Smooth muscle cell (in vitro differentiated cells): ENCODE measurements around the gene KIF13A. TPM values are rescaled to one million over a fixed set of nuclear protein-coding genes. Genes with fewer than 3 reads are reported as not detected.
"Not testable (repeated sequence)": the region's sequence is repeated elsewhere in the genome, so short reads cannot be mapped to it uniquely, and the experiment has no call there.

ENCODE experiments used
- DNase-seq: peaks from one replicate; lab custom pipeline; 2025; ENCODE audit not compliant: unreplicated experiment; lab: John Stamatoyannopoulos, UW
- H2AFZ ChIP-seq: fragments of 200-600 bp; sonication (generic); 2 replicates; pipeline ENCODE4 v1.6.0; 2016; ENCODE audit warnings: antibody characterized with exemption, low read depth, mild to moderate bottlenecking
- H3F3A ChIP-seq: fragments of 200-600 bp; sonication (generic); 2 replicates; pipeline ENCODE4 v1.6.0; 2017; ENCODE audit warnings: antibody characterized with exemption, low read depth
- H3K27ac ChIP-seq: fragments of 200-600 bp; sonication (generic); 2 replicates; pipeline ENCODE4 v1.5.1; 2016; ENCODE audit warnings: low read depth, mild to moderate bottlenecking
- H3K27me3 ChIP-seq: fragments of 200-600 bp; sonication (generic); 2 replicates; pipeline ENCODE4 v1.6.1; 2016; ENCODE audit warnings: low read depth, mild to moderate bottlenecking
- H3K36me3 ChIP-seq: fragments of 200-600 bp; sonication (generic); 2 replicates; pipeline ENCODE4 v1.5.1; 2016; ENCODE audit warnings: low read depth
- H3K4me1 ChIP-seq: fragments of 200-600 bp; sonication (generic); 2 replicates; pipeline ENCODE4 v1.5.1; 2016; ENCODE audit warnings: low read depth
- H3K4me2 ChIP-seq: fragments of 200-600 bp; sonication (generic); 2 replicates; pipeline ENCODE4 v1.6.0; 2016; ENCODE audit warnings: mild to moderate bottlenecking
- H3K4me3 ChIP-seq: fragments of 200-600 bp; sonication (generic); 2 replicates; pipeline ENCODE4 v1.5.1; 2016; ENCODE audit warnings: mild to moderate bottlenecking
- H3K79me2 ChIP-seq: fragments of 200-600 bp; sonication (generic); 2 replicates; pipeline ENCODE4 v1.6.0; 2016; ENCODE audit warnings: low read depth, mild to moderate bottlenecking
- H3K9ac ChIP-seq: fragments of 200-600 bp; sonication (generic); 2 replicates; pipeline ENCODE4 v1.6.0; 2016; ENCODE audit warnings: low read depth
- H3K9me3 ChIP-seq: fragments of 200-600 bp; sonication (generic); replicated peaks from 2 replicates; pipeline ENCODE4 v1.5.1; 2016; ENCODE audit warnings: low read depth
- H4K20me1 ChIP-seq: fragments of 200-600 bp; sonication (generic); 2 replicates; pipeline ENCODE4 v1.6.0; 2016; ENCODE audit warnings: low read depth
- WGBS: methylation state at CpG from one replicate; pipeline ENCODE4 v1.1.7; 2016; ENCODE audit warnings: low lambda C conversion rate; 5-methylcytosine and 5-hydroxymethylcytosine counted together
- polyA plus RNA-seq: library from polyadenylated mRNA; unstranded; fragments of >200 nt; fragmentation: Nextera tagmentation; extraction: Ambion mirVana; gene quantifications from 2 replicates; pipeline ENCODE4 v1.2.1, GENCODE V29; 2016
- total RNA-seq: library from RNA; depleted of rRNA; stranded (reverse); fragments of >200 nt; gene quantifications from 2 replicates; pipeline ENCODE4 v1.2.3, GENCODE V29; 2014
- TF ChIP-seq, protein P1 (sequence below): fragments of 200-600 bp; sonication (generic); IDR thresholded peaks from 2 replicates; pipeline ENCODE4 v1.5.1; 2017; ENCODE audit warnings: borderline replicate concordance, mild to moderate bottlenecking, antibody characterized with exemption; ENCODE audit not compliant: insufficient read depth, poor library complexity, severe bottlenecking

Gene KIF13A
- total and polyA plus RNA-seq, 2 experiments from 2014 or later: 10.4 to 28.4 TPM

DNA sequence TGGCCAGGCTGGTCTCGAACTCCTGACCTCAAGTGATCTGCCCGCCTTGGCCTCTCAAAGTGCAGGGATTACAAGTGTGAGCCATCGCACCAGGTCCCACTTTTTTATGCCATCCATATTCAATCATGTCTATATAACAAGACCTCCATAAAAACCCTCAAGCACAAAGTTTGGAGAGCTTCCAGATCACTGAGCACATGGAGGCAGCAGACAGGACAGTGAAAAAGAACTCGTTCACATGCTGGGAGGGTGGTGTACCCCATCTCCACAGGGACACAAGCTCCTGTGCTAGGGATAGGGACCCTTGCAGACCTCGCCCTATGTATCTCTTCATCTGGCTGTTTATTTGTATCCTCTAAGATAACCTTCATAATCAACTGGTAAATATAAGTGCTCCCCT is 30.3 kb downstream of the KIF13A start:
- Histone ChIP-seq H3K4me2 (peak overlapping the region; percentile 33), H4K20me1 (peaks cover 57% of the 10 kb centered on the region), H3K79me2 (peaks cover 56% of the 10 kb centered on the region), H3K9ac (no peak overlapping the region), H2AFZ (no peak overlapping the region), H3K36me3 (no peaks in the 10 kb centered on the region), H3K27ac (peak overlapping the region; percentile 39), H3K4me1 (no peaks in the 10 kb centered on the region), H3F3A (peaks cover 9% of the 10 kb centered on the region), H3K4me3 (no peak overlapping the region), H3K9me3 (no peaks in the 10 kb centered on the region), H3K27me3 (no peaks in the 10 kb centered on the region)
- WGBS: 70% methylated on average over 5 of the region's 5 CpGs
- DNase-seq: no peak
- TF ChIP-seq, protein P1, sequence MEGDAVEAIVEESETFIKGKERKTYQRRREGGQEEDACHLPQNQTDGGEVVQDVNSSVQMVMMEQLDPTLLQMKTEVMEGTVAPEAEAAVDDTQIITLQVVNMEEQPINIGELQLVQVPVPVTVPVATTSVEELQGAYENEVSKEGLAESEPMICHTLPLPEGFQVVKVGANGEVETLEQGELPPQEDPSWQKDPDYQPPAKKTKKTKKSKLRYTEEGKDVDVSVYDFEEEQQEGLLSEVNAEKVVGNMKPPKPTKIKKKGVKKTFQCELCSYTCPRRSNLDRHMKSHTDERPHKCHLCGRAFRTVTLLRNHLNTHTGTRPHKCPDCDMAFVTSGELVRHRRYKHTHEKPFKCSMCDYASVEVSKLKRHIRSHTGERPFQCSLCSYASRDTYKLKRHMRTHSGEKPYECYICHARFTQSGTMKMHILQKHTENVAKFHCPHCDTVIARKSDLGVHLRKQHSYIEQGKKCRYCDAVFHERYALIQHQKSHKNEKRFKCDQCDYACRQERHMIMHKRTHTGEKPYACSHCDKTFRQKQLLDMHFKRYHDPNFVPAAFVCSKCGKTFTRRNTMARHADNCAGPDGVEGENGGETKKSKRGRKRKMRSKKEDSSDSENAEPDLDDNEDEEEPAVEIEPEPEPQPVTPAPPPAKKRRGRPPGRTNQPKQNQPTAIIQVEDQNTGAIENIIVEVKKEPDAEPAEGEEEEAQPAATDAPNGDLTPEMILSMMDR: no peak

DNA sequence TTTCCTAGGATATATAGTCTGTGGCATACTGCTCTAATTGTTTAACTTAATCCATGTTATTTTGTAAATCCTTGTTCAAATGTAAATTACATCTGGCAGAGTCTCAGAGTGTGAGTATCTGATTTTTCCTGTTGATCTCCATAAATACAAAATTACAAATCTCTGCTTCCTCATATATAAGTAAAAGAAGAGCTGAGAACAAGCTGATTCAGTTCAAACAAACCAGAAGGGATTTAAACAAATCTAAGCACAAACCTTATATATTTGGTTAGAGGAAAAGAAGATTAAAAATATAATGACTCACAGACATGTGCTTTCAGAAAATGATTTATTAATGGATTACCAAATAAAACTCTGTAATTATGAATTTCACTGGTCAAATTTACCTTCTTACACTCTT is 37.3 kb downstream of the KIF13A start:
- H3K27me3 ChIP-seq: no peaks in the 10 kb centered on the region
- H4K20me1 ChIP-seq: peaks cover 60% of the 10 kb centered on the region
- peaks cover 13% of the 10 kb centered on the region for H3K4me1 ChIP-seq
- H3K27ac ChIP-seq: peak overlapping the region; percentile 13
- H3K9me3 ChIP-seq: no peaks in the 10 kb centered on the region
- no peak overlapping the region for H3K4me3 ChIP-seq
- H3K4me2 ChIP-seq: no peak overlapping the region
- H3K9ac ChIP-seq: no peak overlapping the region
- no peak for DNase-seq
- no peaks in the 10 kb centered on the region for H3K36me3 ChIP-seq
- peaks cover 44% of the 10 kb centered on the region for H3K79me2 ChIP-seq
- no peaks in the 10 kb centered on the region for H3F3A ChIP-seq
- no peak overlapping the region for H2AFZ ChIP-seq
- TF ChIP-seq, protein P1: no peak

DNA sequence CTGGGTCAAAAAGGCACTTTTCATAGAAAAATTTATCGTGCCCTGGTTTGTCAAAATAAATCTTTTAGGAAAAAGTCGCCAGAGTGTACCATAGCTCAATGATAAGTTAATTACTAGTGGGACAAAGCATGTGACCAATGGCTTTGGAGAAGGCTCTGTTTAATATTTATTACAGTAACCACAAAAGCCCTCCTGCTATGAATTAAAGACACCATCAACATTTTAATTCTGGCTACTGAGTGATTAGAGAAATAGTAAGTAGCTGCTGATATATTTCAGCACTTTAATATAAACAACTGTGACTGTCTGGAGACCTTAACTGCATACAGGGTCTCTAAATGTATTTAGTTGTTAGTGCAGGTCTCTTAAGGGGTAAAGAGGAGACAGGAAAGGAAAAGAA is 38.3 kb downstream of the KIF13A start:
- 62% methylated on average over 2 of the region's 2 CpGs for WGBS

DNA sequence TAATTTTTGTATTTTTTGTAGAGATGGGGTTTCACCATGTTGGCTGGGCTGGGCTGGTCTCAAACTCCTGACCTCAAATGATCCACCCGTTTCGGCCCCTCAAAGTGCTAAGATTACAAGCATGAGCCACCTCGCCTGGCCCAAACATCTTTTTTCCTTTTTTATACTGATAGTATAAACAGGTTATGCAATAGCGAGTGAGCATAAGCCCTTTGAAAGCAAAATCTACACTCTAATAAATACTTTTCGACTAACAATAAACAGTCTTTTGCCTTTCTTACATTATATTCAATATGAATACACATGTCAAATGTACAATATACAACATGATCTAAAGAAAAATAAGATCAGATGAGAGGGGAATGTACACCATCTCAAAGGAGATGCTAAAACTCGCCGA is 38.7 kb downstream of the KIF13A start:
- no peaks in the 10 kb centered on the region for H3K36me3 ChIP-seq
- H3K9ac ChIP-seq: no peak overlapping the region
- H3K79me2 ChIP-seq: peaks cover 50% of the 10 kb centered on the region
- no peak overlapping the region for H3K4me3 ChIP-seq
- H3K4me1 ChIP-seq: peaks cover 13% of the 10 kb centered on the region
- H3K27me3 ChIP-seq: no peaks in the 10 kb centered on the region
- no peak overlapping the region for H2AFZ ChIP-seq
- no peaks in the 10 kb centered on the region for H3K9me3 ChIP-seq
- TF ChIP-seq, protein P1: no peak
- no peak for DNase-seq
- WGBS: 86% methylated on average over 7 of the region's 7 CpGs
- no peaks in the 10 kb centered on the region for H3F3A ChIP-seq
- H3K4me2 ChIP-seq: no peak overlapping the region
- H4K20me1 ChIP-seq: peaks cover 66% of the 10 kb centered on the region
- H3K27ac ChIP-seq: no peak overlapping the region

More for the DNA sequence above, 38.3 kb downstream of the KIF13A start:
- TF ChIP-seq, protein P1: no peak
- Histone ChIP-seq H3K4me3 (no peak overlapping the region), H3F3A (no peaks in the 10 kb centered on the region), H3K27me3 (no peaks in the 10 kb centered on the region), H3K9ac (no peak overlapping the region), H3K27ac (no peak overlapping the region), H2AFZ (no peak overlapping the region), H3K4me1 (peaks cover 13% of the 10 kb centered on the region), H4K20me1 (peaks cover 64% of the 10 kb centered on the region), H3K36me3 (no peaks in the 10 kb centered on the region), H3K9me3 (no peaks in the 10 kb centered on the region), H3K4me2 (no peak overlapping the region), H3K79me2 (peaks cover 45% of the 10 kb centered on the region)
- no peak for DNase-seq

DNA sequence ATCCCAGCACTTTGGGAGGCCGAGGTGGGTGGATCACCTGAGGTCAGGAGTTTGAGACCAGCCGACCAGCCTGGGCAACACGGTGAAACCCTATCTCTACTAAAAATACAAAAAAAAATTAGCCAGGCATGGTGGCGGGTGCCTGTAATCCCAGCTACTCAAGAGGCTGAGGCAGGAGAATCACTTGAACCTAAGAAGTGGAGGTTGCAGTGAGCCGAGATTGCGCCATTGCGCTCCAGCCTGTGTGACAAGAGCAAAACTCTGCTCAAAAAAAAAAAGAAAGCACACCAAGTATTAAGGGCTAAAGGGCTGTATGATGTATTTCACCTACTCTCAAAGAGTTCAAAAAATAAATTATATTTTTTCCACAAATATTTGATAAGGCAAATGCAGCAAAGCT is 39.9 kb downstream of the KIF13A start:
- H3K4me3 ChIP-seq, DNase-seq, H3K9ac ChIP-seq, H3K27ac ChIP-seq, H3K9me3 ChIP-seq, H2AFZ ChIP-seq, H3F3A ChIP-seq, H3K27me3 ChIP-seq, H3K36me3 ChIP-seq, H3K4me2 ChIP-seq: not testable (repeated sequence)
- Histone ChIP-seq H3K79me2 (peaks cover 59% of the 10 kb centered on the region), H3K4me1 (peaks cover 13% of the 10 kb centered on the region), H4K20me1 (peaks cover 65% of the 10 kb centered on the region)
- WGBS: 97% methylated on average over 7 of the region's 7 CpGs
